Right ventricle myocardium inferior (tissue), 1 donor: ENCODE results near the gene CATSPERB. TPM values are rescaled to one million over a fixed set of nuclear protein-coding genes. Genes with fewer than 3 reads are reported as not detected.
"Not testable (repeated sequence)": the region's sequence is repeated elsewhere in the genome, so short reads cannot be mapped to it uniquely, and the experiment has no call there.

Experiments used
- ATAC-seq: fragments of 200-7000 bp; cut with Tn5 transposase; one replicate; pipeline ENCODE4 v1.9.1; 2020; ENCODE audit warnings: mild to moderate bottlenecking, moderate library complexity
- DNase-seq: peaks from one replicate; pipeline ENCODE4 v3.0.0; 2021; ENCODE audit errors: missing footprints
- intact Hi-C: fragments of 100-400 bp; cut with DNase I; formaldehyde crosslinking; loops from one replicate; pipeline ENCODE4 v1.11.0; 2022
- total RNA-seq: library from RNA; stranded (reverse); fragmentation: NEBNext Ultra II Directional; extraction: Animal tissue kit (Norgen Biotek cat#: 25700); gene quantifications from one replicate; pipeline ENCODE4 v1.2.1, GENCODE V29; 2021
- donor health status: DM: no; HTN: yes; CAD: no; lungs with severe emphysema.

Gene CATSPERB
- total RNA-seq, 1 donor from 2014 or later, result 2.4 TPM

DNA sequence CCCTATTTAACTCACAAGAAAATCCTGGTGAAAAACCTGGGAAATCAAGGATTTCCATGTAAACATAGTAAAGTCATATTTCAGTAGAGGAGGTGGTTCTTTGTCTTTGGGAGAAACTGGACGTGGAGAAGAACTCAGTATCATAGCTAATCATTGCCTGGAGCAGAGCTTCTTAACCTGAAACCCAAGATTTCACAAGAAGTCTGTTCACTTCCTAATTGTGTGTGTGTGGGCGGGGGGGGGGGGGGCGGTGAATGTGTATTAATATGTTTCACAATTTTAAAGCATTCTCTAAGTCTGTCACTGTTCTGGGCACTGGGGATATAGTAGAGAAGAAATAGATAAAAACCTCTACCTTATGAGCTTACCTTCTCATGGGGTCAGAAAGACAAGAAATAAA lies 125.0 kb downstream of the CATSPERB start:
- ATAC-seq, result no peak
- DNase-seq, result no peak
- intact Hi-C loops, result no loop called here

DNA sequence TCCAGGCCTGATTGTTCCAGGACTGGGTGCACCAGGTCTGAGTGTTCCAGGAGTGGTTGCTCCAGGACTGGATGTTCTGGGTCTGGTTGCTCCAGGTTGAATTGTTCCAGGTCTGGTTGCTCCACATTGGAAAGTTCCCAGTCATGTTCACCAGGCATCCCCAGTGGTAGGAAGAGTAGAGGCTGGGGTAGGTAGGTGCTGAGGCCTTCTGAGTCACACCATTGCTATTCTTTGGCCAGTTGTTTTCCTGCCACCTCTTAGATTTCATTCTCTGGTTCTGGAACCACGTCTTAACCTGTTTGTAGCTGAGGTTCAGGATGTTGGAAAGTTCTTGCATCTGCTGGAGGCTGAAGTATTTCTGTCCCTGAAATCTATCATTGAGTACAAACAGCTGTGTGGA lies 127.3 kb downstream of the CATSPERB start:
- DNase-seq, intact Hi-C loops, ATAC-seq: not testable (repeated sequence)

DNA sequence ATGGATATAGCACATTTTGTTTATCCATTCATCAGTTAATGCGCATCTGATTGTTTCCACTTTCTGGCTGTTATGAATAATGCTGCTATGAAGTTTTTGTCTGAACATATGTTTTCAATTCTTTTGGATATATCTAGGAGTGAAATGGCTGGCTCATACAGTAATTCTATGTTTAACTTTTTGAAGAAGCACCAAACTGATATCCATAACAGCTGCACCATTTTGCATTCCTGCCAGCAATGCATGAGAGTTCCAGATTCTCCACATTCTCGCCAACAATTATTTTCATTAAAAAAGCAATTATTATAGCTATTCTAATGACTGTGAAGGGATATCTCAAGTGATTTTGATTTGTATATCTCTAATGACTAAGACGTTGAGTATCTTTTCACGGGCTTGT lies 131.9 kb downstream of the CATSPERB start:
- no peak for ATAC-seq
- intact Hi-C loops, result no loop called here
- no peak for DNase-seq

DNA sequence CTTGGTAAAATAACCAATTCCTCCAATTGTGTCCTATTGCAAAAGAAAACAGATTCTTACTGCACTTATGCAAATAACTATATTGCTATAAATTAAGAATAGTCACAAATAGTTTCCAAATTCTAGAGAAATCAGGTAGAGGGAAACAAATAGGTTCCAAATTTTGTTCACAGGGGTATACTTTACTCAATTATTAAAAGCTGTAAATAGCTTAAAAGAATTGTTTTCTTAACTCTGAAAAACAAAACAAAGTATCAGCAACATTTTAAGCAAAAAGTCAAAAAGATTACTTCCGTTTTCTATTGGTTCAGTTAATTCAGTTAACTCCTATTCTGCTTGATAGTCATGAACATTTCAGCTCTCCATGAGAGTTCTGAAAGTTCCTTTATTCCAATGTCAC lies 136.2 kb downstream of the CATSPERB start:
- ATAC-seq (no peak), DNase-seq (no peak)
- intact Hi-C loops, result no loop called here

DNA sequence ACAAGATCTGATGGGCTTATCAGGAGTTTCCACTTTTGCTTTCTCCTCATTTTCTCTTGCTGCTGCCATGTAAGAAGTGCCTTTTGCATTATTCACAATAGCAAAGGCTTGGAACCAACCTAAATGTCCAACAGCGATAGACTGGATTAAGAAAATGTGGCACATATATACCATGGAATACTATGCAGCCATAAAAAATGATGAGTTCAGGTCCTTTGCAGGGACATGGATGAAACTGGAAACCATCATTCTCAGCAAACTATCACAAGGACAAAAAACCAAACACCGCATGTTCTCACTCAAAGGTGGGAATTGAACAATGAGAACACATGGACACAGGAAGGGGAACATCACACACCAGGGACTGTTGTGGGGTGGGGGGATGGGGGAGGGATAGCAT lies 137.9 kb downstream of the CATSPERB start:
- ATAC-seq, intact Hi-C loops, DNase-seq: not testable (repeated sequence)

DNA sequence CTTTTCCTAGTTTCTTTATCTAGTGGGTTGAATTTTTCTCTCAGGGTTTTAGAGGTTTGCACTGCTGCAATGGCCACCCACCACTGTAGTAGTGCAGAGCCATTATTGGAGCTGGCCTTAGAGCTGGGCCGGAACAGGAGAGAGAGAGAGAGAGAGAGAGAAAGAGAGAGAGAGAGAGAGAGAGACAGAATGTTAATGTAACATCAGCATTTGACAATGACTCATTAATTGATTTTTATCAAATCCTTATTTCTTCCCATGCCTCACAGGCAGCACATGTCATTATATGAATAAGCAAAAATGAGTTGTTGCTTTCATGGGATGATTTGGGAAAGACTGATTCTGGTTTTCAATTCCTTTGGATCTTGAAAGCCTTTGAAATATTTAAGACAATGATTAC lies 145.5 kb downstream of the CATSPERB start:
- ATAC-seq, result no peak
- no peak for DNase-seq
- intact Hi-C loops, result no loop called here

DNA sequence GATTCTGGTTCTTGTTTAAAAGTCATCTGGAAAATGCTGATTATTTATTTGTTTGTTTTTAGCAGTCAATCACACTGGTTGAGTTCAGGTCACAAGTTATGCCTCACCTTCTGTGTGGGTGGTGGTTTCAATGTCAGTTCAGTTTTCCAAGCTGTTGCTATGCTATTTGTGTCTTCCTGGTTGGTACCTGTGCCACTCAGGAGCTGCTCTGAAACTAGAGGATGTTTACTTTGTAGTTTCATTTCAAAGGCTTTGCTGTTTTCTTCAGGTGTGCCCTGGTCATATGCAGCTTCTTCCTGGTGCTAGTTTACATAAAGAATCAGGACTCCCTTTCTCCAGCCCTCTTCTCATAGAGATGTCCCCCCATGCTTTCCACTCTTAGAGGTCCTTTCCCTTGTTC lies 146.0 kb downstream of the CATSPERB start:
- ATAC-seq (no peak), DNase-seq (no peak)
- intact Hi-C loops, result no loop called here

DNA sequence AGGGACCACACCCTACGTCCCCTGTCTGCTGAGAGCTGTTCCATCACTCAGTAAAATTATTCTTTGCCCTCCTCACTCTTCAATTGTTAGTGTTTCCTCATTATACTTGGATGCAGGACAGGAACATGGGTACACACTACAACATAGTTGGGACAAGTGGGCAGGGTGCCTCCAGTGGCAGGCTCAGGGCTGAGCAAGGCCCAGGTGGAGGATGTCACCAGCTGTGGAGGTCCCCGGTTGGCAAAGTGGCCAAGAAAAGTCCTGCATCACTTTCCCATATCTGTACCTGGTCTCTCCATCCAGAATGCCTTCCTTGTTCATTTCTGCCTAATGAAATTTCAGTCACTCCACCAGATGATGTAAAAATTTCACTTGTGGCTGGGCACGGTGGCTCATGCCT lies 149.1 kb downstream of the CATSPERB start:
- intact Hi-C loops, result no loop called here
- DNase-seq (no peak), ATAC-seq (peak; percentile 28)

DNA sequence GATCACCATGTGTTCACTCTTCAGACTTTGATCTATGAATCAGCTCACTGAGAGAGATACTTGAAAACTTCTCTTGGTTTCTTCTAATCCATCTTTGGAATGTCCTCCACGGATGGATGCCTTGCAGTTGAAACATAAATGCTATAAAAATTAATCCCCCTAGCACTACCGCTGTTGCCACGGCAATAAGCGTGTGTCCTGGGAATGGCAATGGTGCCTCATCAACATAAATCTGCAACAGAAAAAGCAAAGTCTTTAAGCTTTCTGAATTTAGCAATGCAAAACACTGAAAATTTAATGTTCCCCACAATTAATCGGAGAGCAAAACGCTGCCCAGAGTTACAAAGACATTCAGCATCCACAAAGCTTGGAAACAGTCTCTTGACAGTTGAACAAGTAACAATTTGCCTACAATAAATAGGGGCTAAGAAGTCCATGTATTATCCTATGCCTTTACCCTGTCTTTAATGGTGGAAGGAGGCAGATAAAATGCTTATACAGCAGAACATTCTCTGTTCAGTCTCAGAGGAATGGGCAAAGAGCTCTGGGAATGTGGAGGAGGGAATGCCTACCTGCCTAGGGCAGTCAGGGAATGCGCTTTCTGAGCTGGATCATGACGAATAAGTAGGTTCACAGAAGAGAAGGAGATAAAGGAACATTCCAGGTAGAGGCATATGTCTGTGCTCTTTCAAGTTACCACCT lies 150.9 kb downstream of the CATSPERB start:
- ATAC-seq (no peak), DNase-seq (no peak)
- intact Hi-C loops, result no loop called here

DNA sequence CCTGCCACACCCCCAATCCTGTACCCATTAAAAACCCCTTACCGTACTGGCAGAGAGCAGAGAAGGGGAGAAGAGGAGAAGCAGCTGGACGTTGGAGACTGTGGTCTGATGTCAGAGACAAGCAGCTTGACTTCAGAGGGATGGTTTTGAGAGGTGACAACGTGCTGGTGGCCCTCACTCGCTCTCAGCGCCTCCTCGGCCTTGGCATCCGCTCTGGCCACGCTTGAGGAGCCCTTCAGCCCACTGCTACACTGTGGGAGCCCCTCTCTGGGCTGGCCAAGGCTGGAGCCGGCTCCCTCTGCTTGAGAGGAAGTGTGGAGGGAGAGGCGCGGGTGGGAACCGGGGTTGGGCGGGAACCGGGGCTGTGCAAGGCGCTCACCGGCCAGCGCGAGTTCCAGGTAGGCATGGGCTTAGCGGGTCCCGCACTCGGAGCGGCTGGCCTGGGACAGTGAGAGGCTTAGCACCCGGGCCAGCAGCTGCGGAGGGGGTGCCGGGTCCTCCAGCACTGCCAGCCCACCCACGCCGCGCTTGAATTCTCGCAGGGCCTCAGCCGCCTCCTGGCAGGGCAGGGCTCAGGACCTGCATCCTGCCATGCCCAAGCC lies 154.2 kb downstream of the CATSPERB start:
- no peak for DNase-seq
- no peak for ATAC-seq
- intact Hi-C loops, result no loop called here

DNA sequence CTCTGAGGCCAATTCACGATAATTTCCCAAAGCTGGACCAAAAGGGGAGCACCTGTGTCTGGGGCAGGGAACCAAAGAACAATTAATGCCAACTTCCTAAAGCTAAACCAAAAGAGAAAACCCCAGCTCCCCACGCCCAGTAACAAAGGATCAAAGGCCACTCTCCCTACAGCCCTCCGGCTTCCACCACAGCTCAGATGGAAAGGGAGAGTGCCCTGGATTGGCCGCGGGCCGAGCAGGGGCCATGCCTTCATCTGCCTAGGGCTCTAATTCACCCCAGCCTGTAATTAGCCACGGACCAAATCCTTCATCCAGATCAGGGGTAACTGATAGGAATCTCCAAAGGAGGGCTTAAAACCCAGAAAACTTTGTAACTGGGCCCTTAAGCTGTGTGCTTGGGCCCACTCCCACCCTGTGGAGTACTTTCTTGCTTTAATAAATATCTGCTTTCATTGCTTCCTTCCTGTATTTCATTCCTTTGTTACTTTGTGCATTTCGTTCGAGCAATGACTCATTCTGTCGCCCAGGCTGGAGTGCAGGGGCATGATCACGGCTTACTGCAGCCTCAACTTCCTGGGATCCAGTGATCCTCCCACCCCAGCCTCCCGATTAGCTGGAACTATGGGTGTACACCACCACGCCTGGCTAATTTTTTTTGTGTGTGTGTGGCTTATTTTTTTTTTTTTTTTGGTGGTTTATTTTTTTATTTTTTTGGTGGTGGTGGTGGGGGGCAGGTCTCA lies 156.2 kb downstream of the CATSPERB start:
- no peak for DNase-seq
- intact Hi-C loops, result no loop called here
- no peak for ATAC-seq

DNA sequence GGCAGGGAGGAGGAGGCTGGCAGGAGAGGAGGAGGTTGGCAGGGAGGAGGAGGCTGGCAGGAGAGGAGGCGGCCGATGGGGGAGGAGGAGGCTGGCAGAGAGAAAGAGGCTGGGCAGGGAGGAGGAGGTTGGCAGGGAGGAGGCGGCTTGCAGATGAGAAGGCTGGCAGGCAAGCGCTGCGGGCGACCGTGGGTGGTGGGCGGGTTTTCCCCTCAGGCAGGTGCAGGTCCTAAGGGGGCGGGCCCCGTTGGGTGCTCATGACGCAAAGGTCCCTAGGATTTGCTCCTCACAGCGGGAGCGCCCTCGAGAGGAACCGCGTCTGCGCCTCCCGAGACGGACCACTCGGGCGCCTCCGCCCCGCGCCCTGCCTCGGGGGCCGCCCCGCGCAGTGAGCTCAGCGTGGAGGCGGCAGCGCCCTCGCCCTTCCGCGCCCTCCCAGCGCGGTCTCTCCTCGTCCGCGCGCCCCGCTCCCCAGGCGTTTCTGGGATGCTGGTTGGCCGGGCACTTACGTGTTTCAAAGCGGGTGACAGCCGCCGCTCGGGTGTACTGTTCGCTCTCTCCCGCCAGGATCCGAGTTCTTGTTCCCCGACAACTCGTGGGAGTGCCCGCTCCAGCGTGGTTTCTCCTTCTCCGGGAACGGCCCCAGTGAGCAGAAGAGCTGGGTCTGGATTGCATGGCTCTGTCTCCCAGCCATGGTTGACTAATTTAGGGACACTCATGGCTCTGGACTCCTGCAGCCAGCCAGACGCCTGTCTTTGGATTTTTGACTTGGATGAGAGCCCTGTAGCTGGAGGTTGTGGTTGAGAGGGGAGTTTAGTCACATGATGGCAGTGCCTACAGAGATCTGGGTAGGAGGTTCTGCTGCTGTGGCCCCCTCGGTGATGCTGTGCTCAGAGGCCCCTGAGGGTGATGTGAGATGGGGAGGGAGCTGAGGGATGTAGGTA lies 157.7 kb downstream of the CATSPERB start:
- ATAC-seq (peak; percentile 42), DNase-seq (peak; percentile 80)
- intact Hi-C loops, result no loop called here

DNA sequence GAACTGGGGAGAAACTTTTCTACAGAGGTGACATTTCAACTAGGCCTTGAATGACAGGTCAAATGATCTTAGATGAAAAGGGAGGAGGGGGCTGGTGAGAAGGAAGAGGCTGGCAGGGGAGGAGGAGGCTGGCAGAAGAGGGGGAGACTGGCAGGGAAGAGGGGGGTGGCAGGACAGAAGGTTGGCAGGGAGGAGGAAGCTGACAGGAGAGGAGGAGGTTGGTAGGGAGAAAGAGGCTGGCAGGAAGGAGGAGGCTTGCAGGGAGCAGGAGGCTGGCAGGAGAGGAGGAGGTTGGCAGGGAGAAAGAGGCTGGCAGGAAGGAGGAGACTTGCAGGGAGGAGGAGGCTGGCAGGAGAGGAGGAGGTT lies 158.4 kb downstream of the CATSPERB start:
- DNase-seq (no peak), ATAC-seq (no peak)
- intact Hi-C loops, result no loop called here

DNA sequence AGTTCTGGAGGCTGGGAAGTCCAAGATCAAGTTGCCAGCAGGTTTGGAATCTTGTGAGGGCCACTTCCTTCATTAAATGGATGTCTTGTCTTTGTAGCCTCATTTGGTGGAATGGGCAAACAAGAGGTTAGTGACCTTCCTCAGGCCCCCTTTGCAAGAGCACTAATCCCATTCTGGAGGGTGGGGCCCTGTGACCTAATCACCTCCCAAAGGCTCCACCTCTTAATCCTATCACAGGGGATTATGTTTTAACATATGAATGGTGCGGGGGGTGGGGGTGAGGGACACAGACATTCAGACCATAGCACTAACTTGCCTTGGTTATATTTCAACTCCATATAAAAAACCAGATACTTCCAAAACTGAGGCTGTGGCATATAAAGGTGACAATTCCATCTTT lies 161.9 kb downstream of the CATSPERB start:
- intact Hi-C loops, result no loop called here
- no peak for ATAC-seq
- no peak for DNase-seq

DNA sequence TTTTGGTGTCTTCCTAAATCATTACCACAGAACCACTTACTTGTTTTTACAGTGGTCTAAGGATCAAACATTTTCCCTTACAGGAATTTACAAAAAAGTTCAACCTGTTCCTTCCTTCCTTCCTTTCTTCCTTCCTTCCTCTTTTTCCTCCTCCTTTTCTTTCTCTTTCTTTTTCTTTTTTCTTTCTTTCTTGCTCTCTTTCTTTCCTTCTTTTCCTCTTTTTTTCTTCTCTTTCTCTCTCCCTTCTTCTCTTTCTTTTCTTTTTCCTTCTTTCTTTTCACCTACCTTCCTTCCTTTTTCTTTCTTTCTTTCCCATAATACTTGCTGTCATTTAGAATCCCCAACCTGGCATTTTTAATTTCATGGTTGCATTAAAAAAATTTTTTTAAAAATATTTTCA lies 162.6 kb downstream of the CATSPERB start:
- ATAC-seq, result no peak

DNA sequence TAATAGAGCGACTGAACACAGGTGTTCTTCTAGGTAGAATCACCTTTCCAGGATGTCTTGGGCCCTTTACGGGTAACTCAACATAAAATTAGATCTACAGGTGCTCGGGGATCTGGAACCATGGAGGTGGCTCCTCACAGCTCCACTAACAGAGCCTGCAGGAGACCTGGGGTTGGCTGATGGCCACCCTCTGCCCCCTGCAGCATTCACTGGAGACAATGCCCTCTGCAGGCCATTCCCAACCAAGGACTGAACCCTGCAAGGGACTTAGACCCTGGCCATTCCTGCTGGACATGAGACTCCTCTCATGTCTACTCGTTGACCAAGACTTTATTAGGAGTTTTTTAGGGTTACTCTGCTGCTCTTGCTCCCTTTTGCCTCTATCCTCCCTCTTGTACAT lies 163.3 kb downstream of the CATSPERB start:
- intact Hi-C loops, result no loop called here
- ATAC-seq, result no peak
- no peak for DNase-seq

More for the DNA sequence above, 162.6 kb downstream of the CATSPERB start:
- DNase-seq, result no peak
- intact Hi-C loops, result no loop called here

DNA sequence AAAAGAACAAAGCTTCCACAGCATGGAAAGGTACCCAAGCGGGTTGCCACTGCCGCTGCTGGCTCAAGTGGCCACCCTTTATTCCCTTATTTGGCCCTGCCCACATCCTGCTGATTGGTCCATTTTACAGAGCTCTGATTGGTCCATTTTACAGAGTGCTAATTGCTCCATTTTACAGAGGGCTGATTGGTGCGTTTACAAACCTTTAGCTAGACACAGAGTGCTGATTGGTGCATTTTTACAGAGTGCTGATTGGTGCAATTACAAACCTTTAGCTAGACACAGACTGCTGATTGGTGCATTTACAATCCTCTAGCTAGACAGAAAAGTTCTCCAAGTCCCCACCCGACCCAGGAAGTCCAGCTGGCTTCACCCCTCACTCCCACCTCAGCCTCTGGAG lies 164.1 kb downstream of the CATSPERB start:
- intact Hi-C loops, ATAC-seq, DNase-seq: not testable (repeated sequence)

DNA sequence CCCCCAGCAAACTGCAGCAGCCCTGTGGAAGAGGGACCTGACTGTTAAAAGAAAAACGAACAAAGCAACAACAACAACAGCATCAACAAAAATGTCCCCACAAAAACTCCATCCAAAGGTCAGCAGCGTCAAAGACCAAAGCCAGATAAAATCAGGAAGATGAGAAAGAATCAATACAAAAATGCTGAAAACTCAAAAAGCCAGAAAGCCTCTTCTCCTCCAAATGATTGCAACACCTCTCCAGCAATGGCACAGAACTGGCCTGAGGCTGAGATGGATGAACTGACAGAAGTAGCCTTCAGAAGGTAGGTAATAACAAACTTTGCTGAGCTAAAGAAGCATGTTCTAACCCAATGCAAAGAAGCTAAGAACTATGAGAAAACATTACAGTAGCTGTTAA lies 176.4 kb downstream of the CATSPERB start:
- no peak for ATAC-seq
- no peak for DNase-seq
- intact Hi-C loops, result no loop called here
